Stimulated activated CD8-positive, alpha-beta memory T cell treated with anti-CD3 and anti-CD28 coated beads, Interleukin-15, amount 100 ng/mL, for 48 hours (primary cell): ENCODE measurements around the gene HOXA9.

Experiments used
- DNase-seq, 2 donors: peaks; one replicate each; pipeline ENCODE4 v3.0.0-alpha.2; 2020; ENCODE audit warnings: low read depth in 2 of 2

HOXA9 gene

GRCh38 chr7:27176962-27177794 lies 11.8 kb upstream of the HOXA9 start:
- DNase-seq: no peak

DNA sequence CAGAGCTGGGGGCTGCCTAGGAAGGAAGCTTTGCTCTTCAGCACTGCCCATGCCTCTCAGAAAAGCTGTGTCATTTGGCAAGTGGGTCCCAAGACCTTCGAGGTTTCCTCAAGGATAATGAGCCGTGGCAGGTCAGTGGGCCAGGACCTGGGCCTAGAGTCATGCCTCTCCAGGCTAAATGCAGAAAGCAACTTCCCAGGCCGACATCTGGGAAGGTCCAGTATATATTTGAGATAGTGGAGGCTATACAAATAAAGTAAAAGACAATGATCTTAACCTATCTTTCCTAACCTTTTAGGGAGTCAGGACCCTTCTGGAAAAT lies 11.1 kb upstream of the HOXA9 start:
- no peak for DNase-seq

GRCh38 chr7:27175626-27176523 lies 10.5 kb upstream of the HOXA9 start:
- DNase-seq: no peak

DNA sequence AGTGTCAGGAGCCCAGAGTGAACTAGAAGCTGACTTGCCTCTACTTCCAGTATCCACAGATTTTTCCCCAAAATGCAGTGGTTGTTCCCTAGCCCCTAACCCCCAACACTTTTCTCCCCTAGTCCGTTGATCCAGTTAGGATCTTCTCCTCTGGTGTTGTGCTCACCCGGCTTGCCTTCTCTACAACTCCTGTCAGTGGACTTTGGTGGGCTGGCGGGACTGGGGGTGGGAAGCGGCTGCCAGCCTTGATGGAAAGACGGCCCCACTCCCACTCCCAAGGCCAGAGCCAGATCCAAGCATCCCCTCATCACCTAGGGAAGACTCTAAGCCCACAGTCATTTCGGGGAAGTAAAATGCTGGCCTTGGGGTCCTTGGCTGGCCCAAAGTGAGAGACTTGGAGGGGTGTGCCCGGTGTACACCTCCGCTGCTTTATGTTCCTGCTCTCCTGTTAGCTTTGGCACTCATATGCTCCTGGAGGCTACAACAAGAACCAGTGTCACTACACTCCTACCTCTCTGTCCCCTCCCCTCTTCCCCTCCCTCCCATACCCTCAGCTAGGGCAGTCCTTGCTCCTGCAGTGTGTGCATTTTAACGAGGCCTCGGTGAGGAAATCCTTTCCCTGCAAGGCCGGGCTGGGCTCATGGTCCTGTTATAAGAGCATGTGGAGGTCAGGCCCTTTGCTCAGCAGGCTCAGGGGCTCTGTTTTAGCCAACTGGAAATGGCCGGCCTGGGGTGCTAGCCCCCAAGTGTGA lies 9.7 kb upstream of the HOXA9 start:
- no peak for DNase-seq

GRCh38 chr7:27173956-27174873 lies 8.9 kb upstream of the HOXA9 start, which contains the start of gene HOXA10:
Gene HOXA10, minus strand, starts transcription at chr7:27174320. Its CDS starts 14 bp downstream, at chr7:27174306.
- DNase-seq: no peak

GRCh38 chr7:27173511-27173955 lies 8.2 kb upstream of the HOXA9 start:
- DNase-seq: no peak

GRCh38 chr7:27172823-27173510 lies 7.6 kb upstream of the HOXA9 start:
- no peak for DNase-seq

GRCh38 chr7:27172315-27172774 lies 7.0 kb upstream of the HOXA9 start:
- no peak for DNase-seq

GRCh38 chr7:27171637-27172314 lies 6.4 kb upstream of the HOXA9 start:
- DNase-seq: no peak

GRCh38 chr7:27171325-27171636 lies 5.9 kb upstream of the HOXA9 start:
- no peak for DNase-seq

- no peak for DNase-seq
These were observed 5.3 kb upstream of the HOXA9 start for GRCh38 chr7:27170426-27171324.

DNA sequence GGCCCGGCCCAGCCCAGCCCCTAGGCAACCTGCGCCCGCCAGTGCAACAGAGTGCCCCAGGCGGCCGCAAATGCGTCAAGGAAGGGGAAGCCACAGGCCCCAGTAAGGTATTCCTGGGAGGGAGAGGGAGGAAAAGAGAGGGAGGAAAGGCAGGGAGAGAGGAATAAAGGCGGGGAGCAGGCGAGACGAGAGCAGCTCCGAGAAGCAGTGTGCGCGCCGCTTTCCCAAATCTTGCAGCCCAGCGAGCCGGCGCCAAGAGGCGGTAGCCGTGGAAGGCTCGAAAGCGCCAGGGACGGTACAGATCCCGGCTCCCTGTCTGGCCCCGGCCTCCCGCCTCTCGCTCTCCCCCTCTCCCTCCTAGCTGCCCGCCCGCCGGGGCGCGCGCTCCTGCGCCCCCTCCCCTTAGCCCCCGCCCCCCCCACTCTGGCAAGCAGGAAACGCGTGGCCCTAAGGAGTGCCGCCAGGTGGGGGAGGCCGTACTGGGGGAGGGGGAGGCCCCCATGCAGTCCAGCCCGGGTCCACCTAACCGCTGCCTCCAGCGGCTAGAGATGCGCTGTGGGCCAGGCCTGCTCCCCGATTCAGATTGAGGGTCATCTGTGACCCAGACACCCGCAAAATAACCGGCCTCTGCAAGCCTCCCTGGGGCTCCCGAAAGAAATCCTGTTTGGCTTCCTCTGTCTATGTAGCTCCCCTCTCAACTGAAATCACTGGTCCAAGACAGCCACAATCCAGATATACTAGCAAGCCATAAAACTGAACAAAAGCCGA lies 4.5 kb upstream of the HOXA9 start:
- no peak for DNase-seq

GRCh38 chr7:27168265-27168947 lies 3.1 kb upstream of the HOXA9 start:
- DNase-seq: no peak

- no peak for DNase-seq
These were observed 2.6 kb upstream of the HOXA9 start for GRCh38 chr7:27167916-27168264.

DNA sequence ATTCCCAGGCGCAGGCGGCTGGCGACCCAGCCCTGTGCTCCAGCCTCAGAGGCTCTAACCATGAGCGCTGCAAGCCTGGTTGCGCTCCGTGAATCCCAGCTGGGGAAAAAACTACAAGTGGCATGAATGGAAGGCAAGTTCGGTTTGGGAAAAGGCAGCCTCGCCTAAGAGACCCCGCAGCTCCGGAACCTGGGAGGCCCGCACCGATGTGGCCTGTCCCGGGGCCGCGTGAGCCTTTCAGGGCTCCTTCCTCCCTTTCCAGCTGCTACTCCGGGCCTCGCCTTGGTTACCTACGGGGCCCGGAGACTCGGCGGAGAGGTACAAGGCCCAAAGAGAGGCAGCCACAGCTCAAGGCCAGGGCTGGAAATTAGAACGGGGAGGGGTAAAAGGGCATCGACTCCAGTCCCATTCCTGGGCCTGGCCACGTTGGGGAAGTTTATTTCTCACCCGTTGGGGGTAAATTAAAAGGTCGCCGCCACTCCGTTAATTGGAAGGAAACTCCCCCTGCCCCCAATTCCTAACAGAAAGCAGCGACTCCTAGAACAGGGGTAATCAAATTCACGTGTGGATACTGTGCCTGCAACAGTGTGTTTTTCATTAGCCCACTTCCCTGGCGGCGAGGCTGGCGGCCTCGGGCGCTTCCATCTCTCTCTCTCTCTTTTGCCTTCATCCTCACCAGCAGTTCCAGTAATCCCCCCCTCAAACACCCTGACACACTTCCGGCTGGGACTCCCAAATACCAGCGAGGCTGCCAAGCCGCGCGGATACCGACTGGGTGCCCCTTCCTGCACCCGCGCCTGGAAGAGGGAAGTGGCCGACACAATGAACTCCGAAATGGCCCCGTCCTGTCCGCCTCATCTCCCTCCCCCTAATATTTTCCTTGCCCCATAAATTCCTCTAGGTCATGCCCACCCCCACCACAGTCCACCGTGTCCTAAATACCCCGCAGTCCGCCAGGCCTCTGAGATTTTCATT lies 1.5 kb upstream of the HOXA9 start:
- no peak for DNase-seq

- no peak for DNase-seq
These were observed 726 bp upstream of the HOXA9 start for GRCh38 chr7:27165996-27166530.
